ENCODE results near the gene CNPY1. TPM values are rescaled to one million over a fixed set of nuclear protein-coding genes. Genes with fewer than 3 reads are reported as not detected.

Gene CNPY1
- polyA plus RNA-seq, 1 experiment, result not detected

GRCh38 chr7:155458111-155458877, 88.1 kb downstream of the CNPY1 start, which contains the start of gene EN2:
Gene EN2 (plus strand): TSS chr7:155458129. CDS start chr7:155458378, 249 bp downstream.
- DNase-seq (ENCODE audit: low read depth, low spot score), result no peak
- no peak for TF ChIP-seq CTCF (IDR thresholded peaks at IDR 0.05; ENCODE audit: low read depth, low read length)
- Histone ChIP-seq H3K27me3 (ENCODE audit: control insufficient read depth, insufficient read depth, low read length) (peaks cover 74% of the 10 kb centered on the region), H3K27ac (ENCODE audit: low read depth, low read length) (no peak within 1 kb of the TSS), H3K9me3 (ENCODE audit: control insufficient read depth, insufficient read depth, low read length) (peaks cover 10% of the 10 kb centered on the region; the same call in 1 of the 2 replicates), H3K4me3 (ENCODE audit: low read depth, low read length) (peak within 1 kb of the TSS; percentile 48)
- ChIA-PET POLR2A (no interaction called here), CTCF (no interaction called here)

GRCh38 chr7:155457544-155458110, 88.7 kb downstream of the CNPY1 start:
- DNase-seq (ENCODE audit: low read depth, low spot score), result no peak
- H3K27ac ChIP-seq (ENCODE audit: low read depth, low read length), result no peak overlapping the region
- H3K27me3 ChIP-seq (ENCODE audit: control insufficient read depth, insufficient read depth, low read length), result peaks cover 76% of the 10 kb centered on the region
- no peak for TF ChIP-seq CTCF (IDR thresholded peaks at IDR 0.05; ENCODE audit: low read depth, low read length)
- POLR2A ChIA-PET, result no interaction called here
- H3K4me3 ChIP-seq (ENCODE audit: low read depth, low read length), result peak overlapping the region; percentile 48; the same call in 1 of the 2 replicates
- H3K9me3 ChIP-seq (ENCODE audit: control insufficient read depth, insufficient read depth, low read length), result peaks cover 10% of the 10 kb centered on the region; the same call in 1 of the 2 replicates
- CTCF ChIA-PET, result no interaction called here

DNA sequence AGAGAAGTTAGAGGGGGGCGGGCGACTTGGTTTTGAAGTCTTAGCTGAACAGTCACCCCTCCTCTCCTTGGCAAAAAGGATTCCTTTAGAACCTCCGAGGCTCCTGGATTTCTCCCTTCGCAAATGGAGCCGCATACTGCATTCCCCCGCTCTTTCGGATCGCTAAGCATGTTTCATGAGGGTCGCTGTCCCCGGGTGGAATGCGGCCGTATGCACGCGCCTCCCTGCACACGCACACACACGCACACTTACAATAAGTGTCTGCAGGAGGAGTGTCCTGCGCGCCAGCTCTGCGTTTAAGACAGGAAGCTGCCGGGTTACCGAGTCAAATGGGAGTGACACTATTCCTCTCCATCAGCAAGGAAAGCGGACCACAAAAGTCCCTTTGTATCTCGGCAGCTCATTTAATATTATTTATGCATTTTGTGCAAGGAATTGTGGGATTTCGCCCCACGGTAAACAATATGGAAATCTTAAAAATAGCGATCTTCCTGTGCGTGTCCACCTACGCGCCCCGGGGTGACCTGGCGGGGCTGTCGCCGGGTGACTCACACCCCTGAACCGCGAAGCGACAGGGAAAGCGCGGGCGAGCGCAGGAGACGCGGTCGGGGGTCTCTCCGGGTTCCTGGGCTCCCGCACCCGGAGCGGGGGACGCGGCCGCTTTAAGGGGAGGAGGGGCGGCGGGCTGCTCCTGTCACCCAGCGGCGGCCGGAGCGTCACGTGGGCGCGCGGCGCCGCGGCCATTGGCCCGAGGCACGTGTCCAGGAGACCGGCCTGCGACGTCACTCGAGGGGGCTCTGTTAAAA, 89.4 kb downstream of the CNPY1 start:
- ChIA-PET POLR2A (no interaction called here), CTCF (interaction anchor here (0.6 kb wide), 1 partner anchor 112 kb away, joined by 3 read pairs; no protein-coding TSS in a partner anchor)
- H3K4me3 ChIP-seq (ENCODE audit: low read depth, low read length), result peak overlapping the region; percentile 48
- no peak for TF ChIP-seq CTCF (IDR thresholded peaks at IDR 0.05; ENCODE audit: low read depth, low read length)
- H3K27me3 ChIP-seq (ENCODE audit: control insufficient read depth, insufficient read depth, low read length), result peaks cover 76% of the 10 kb centered on the region
- no peak for DNase-seq (ENCODE audit: low read depth, low spot score)
- peaks cover 10% of the 10 kb centered on the region; the same call in 1 of the 2 replicates for H3K9me3 ChIP-seq (ENCODE audit: control insufficient read depth, insufficient read depth, low read length)
- H3K27ac ChIP-seq (ENCODE audit: low read depth, low read length), result no peak overlapping the region

GRCh38 chr7:155455776-155456737, 90.3 kb downstream of the CNPY1 start:
- H3K27ac ChIP-seq (ENCODE audit: low read depth, low read length), result no peak overlapping the region
- ChIA-PET POLR2A (no interaction called here), CTCF (interaction anchor here (0.6 kb wide), 1 partner anchor 111 kb away, joined by 3 read pairs; no protein-coding TSS in a partner anchor)
- H3K4me3 ChIP-seq (ENCODE audit: low read depth, low read length), result no peak overlapping the region
- no peak for DNase-seq (ENCODE audit: low read depth, low spot score)
- H3K9me3 ChIP-seq (ENCODE audit: control insufficient read depth, insufficient read depth, low read length), result peaks cover 10% of the 10 kb centered on the region; the same call in 1 of the 2 replicates
- no peak for TF ChIP-seq CTCF (IDR thresholded peaks at IDR 0.05; ENCODE audit: low read depth, low read length)
- peaks cover 76% of the 10 kb centered on the region for H3K27me3 ChIP-seq (ENCODE audit: control insufficient read depth, insufficient read depth, low read length)

Measured in AG04450 (cell line).